Gastrocnemius medialis (tissue), 4 donors: ENCODE measurements around the gene SLC29A3.

Source experiments
- POLR2A ChIP-seq, 2 donors: fragments of 450-650 bp; IDR thresholded peaks; one replicate each; pipeline ENCODE4 v1.6.1; 2017; ENCODE audit warnings: antibody characterized with exemption in 2 of 2, mild to moderate bottlenecking in 2 of 2, moderate library complexity in 2 of 2
- TF ChIP-seq, protein P1 (sequence below), 5 experiments: fragments of 450-650 bp in 3 of 5; fragments of 200-600 bp in 2 of 5; sonication (generic) in 2 of 5; IDR thresholded peaks in 4 of 5; conservative IDR thresholded peaks in 1 of 5; 1 replicate in 4 of 5; 2 replicates in 1 of 5; pipeline ENCODE4 v1.5.1; 2016 to 2019; ENCODE audit warnings: antibody characterized with exemption in 5 of 5, mild to moderate bottlenecking in 3 of 5, moderate library complexity in 3 of 5

DNA sequence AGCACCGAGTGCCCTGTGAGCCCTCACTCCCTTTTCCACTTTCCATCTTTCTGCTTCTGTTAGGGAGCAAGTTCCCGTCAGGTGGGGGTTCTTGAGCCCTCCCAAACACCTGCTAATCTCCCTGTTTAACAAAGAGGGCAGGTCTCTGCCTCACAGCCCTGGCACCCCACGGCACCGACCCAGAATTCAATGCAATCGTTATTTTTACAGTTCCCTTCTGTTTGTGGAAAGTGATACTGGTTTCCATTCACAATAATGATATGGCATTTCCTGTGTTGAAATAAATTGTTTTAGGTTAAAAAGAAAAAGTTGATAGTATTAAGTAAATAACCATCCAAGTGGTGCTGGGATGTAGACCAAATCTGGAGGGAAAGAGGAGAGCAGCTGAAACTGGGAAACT is 38.8 kb upstream of the SLC29A3 start:
- TF ChIP-seq, protein P1, sequence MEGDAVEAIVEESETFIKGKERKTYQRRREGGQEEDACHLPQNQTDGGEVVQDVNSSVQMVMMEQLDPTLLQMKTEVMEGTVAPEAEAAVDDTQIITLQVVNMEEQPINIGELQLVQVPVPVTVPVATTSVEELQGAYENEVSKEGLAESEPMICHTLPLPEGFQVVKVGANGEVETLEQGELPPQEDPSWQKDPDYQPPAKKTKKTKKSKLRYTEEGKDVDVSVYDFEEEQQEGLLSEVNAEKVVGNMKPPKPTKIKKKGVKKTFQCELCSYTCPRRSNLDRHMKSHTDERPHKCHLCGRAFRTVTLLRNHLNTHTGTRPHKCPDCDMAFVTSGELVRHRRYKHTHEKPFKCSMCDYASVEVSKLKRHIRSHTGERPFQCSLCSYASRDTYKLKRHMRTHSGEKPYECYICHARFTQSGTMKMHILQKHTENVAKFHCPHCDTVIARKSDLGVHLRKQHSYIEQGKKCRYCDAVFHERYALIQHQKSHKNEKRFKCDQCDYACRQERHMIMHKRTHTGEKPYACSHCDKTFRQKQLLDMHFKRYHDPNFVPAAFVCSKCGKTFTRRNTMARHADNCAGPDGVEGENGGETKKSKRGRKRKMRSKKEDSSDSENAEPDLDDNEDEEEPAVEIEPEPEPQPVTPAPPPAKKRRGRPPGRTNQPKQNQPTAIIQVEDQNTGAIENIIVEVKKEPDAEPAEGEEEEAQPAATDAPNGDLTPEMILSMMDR (IDR thresholded peaks at IDR 0.05 in 4 of 5, conservative IDR thresholded peaks at IDR 0.05 in 1 of 5), result no peak
- TF ChIP-seq POLR2A (IDR thresholded peaks at IDR 0.05), result no peak
